GM18498 (cell line): ENCODE results near the gene FOXF2.

Source experiments
- ATAC-seq: cut with Tn5 transposase; IDR thresholded peaks from one replicate; pipeline ENCODE4 v1.9.1; 2021; ENCODE audit warnings: mild to moderate bottlenecking, moderate library complexity; ENCODE audit not compliant: unreplicated experiment

Gene FOXF2

DNA sequence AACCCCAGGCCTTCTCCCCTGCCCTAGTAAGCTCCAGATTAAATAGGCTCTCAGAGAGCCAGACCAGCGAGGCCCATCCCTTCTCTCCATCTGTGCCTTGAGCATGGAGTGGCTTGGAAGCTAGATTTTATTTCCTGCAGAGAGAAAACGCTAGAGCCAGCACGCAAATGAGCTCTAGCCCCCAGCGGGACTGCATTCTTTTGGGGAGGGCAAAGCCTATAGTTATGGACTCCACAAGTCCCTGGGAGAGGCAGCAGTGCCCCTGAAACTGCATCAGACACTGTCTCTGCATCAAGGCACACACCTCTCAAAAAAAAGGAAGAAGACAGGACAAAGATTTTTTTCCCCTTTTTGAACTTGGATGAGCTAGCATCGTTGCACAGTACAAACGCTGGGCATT lies 15.8 kb downstream of the FOXF2 start:
- ATAC-seq: no peak

GRCh38 chr6:1406306-1407072 lies 17.1 kb downstream of the FOXF2 start:
- ATAC-seq: no peak

GRCh38 chr6:1407499-1407990 lies 18.2 kb downstream of the FOXF2 start:
- no peak for ATAC-seq

DNA sequence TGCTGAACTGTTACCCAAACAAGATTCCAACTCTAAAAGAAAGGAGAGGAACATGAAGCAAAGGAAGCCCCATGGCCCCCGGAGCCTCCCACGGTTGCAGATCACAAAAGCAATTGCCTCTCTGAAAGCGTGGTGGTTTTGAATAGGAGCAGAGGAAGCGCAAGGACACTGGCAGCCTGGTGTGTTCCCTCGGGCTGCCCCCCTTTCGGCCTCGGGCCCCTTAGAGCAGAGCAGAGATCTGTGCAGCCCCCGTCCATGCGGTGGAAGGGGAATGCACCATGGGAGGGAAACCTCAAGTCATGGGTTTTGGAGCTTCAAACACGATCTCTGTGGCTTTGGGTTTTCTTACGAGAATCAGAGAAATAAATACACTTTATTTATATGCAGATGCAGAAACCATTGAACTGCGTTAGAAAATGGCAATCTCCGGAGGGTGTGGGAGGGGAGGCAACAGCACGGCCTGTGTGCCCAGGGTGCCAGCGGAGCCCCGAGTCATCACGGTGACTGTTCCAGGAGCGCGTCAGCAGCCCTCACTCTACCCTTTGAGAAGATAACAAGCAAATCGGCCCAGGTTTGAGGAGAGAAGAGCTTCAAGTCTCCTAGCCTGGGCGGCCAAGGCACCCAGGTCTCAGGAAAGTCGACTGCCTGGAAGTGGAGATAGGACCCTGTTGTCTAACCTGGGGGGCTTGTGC lies 20.5 kb downstream of the FOXF2 start:
- no peak for ATAC-seq

DNA sequence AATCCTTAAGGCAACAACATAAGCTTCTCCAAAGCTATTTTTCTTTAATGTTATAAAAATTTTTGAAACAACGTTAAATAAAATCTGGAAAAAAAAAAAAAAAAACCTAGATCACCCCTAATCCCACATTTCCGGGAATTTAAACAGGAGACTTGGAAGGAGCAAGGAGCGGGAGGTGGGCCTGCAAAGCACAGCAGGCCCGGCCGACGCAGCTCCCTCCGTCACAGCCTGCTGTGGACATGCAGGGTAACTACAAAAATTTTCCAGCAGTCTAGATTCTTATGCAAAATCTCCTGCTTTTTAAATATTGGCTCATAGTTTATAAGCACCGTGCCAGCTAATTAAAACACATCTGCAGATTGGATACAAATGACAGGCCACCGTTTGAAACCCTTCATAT lies 23.5 kb downstream of the FOXF2 start:
- no peak for ATAC-seq

- ATAC-seq: no peak
These were observed 26.2 kb downstream of the FOXF2 start for GRCh38 chr6:1415416-1416063.

GRCh38 chr6:1416191-1416760 lies 26.9 kb downstream of the FOXF2 start:
- ATAC-seq: no peak

- ATAC-seq: no peak
These were observed 27.4 kb downstream of the FOXF2 start for GRCh38 chr6:1416820-1417219.

GRCh38 chr6:1417718-1418117 lies 28.3 kb downstream of the FOXF2 start:
- no peak for ATAC-seq

GRCh38 chr6:1418471-1419191 lies 29.3 kb downstream of the FOXF2 start:
- no peak for ATAC-seq

DNA sequence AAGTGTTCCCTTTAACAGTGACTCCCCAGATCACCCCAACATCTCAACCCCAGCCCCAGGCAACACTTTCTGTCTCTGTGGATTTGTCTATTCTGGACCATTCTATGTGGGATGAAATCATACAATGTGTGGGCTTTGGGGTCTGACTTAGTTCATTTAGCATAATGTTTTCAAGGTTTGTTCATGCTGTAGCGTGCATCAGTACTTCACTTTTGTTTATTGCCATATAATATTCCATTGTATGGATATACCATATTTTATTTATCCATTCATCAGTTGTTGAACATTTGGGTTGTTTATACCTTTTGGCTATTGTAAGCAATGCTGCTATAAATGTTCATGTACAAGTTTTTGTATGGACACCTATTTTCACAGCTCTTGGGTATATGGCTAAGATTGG lies 31.0 kb downstream of the FOXF2 start:
- ATAC-seq: no peak

DNA sequence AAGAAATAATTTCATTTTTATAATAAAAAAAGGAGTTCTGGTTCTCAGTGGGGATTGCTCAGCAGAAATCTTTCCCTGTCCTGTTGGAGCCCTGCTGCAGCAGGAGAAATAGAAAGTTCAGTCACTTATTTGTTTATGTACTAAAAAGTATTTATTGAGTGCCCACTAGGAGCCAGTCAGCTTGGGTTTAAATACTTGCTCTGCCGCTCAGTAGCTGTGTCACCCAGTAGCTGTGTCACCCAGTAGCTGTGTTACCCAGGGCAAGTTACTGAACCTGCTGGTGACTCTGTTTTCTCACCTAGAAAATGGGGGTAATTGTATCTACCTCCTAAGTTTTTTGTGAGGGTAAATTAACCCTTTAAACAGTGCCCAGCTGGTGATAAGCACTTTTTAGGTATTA lies 32.9 kb downstream of the FOXF2 start:
- ATAC-seq: no peak

GRCh38 chr6:1423578-1423977 lies 34.2 kb downstream of the FOXF2 start:
- no peak for ATAC-seq

DNA sequence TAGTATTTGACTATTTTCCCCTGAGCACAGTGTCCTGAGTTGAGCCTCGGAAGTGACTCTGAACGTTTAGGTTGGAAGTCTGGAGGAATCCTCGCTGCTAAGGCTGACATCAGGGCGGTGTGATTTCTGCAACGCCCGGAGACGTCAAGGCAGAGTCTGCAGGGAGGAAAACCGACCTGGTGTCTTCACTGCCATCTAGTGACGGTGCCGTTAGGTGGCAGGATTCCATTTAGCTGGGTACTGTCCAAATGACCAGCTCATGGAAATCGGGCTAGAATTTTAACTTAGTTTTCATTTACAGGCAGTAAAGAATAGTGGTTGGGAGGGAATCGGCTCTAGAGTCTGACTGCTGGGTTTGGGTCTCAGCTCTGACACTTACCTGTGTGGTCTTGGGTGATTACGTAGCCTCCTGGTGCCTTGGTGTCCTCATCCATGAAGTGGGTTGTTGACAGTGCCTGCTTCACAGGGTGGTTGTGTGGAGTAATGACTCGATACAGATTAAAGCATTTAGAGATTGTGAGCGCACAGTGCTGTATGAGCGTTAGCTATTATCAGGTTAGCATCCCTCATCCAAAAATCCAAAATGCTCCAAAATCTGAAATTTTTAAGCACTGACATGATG lies 35.0 kb downstream of the FOXF2 start:
- ATAC-seq: no peak

DNA sequence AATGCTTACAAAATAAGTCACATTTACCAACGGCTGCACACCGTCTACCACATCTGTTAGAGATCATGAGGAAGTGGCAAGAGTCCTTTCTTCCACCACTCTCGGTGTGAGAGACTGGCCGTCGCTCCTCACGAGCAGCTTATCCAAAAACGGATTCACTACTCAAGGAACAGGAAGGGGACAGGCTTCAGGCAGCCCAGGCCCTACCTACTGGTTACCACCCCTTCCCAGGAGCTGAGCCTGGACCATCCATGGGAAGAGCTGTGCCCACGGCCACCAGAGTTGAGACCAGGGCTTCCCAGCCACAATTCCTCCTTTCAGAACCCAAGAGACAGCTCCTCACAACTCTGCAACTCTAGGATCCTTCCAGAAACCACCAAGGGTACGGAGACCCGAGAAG lies 37.0 kb downstream of the FOXF2 start:
- no peak for ATAC-seq

DNA sequence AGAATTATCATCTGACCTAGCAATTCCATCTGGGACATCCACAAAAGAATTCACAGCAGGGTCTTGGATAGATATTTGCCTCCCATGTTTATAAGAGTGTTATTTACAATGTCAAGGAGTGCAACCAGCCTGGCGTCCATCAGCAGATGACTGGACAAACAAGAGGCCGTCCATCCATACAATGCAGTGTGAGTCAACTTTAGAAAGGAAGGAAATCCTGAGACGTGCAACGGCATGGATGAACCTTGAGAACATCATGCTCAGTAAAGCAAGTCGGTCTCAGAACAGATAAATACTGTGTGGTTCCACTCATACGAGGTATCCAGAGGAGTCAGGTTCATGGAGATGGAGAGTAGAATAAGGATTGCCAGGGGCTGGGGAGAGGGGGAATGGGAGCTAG lies 46.4 kb downstream of the FOXF2 start:
- ATAC-seq: no peak

GRCh38 chr6:1436334-1437306 lies 47.2 kb downstream of the FOXF2 start:
- ATAC-seq: peak; percentile 66

DNA sequence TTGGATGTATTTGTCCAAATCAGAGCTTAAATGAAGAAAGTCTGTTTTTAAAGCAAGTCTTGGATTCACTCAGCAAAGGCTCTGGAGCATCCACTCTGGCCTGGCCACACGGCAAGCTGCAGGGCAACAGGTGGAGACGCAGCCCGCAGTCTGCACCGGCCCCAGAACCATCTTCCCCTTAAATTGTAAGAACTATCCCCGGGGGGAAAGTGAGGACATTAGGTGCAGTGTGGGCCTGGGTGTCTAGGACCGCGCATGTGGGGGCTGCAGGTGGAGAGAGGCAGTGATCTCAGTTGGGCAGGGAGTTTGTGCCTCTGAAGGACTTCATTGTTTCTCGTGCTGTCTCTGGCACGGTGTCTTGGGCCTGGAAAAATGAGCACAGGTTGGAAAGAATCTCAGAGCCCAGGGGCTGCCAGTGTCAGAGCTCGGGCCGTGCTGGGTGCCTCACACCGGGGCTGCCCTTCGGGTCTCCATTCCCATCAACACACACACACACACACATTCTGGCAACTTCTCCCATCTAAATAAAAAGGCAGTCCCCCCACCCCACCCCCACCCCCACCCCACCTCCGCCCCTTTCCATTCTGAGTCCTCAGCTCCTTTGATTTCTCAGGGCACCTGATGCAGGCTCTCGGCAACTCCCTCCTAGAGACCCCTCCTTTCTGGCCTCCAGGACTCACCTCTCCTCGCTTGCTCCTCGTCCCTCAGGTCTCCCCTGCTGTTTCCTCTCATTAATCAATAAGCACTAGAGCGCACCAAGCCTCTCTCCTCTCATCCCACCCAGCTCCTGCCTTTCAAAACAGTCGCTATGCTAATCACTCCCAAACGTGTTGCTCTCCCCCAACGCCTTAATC lies 48.4 kb downstream of the FOXF2 start:
- ATAC-seq: no peak
